ENCODE data around the gene DGKZ.

The DGKZ gene

GRCh38 chr11:46426233-46426991 lies 79.1 kb downstream of the DGKZ start:
- no peak for DNase-seq (ENCODE audit: low read depth)
- no peak overlapping the region for H3K4me3 ChIP-seq (ENCODE audit: low read depth, low read length)
- no peak for TF ChIP-seq CTCF (IDR thresholded peaks at IDR 0.05; ENCODE audit: low read depth, low read length, missing control alignments)

- TF ChIP-seq CTCF (IDR thresholded peaks at IDR 0.05; ENCODE audit: low read depth, low read length, missing control alignments): no peak
- no peak for DNase-seq (ENCODE audit: low read depth)
- H3K4me3 ChIP-seq (ENCODE audit: low read depth, low read length): no peak overlapping the region
These were observed 80.1 kb downstream of the DGKZ start for GRCh38 chr11:46427364-46427763.

- no peak for DNase-seq (ENCODE audit: low read depth)
- no peak for TF ChIP-seq CTCF (IDR thresholded peaks at IDR 0.05; ENCODE audit: low read depth, low read length, missing control alignments)
- H3K4me3 ChIP-seq (ENCODE audit: low read depth, low read length): no peak overlapping the region
These were observed 82.5 kb downstream of the DGKZ start for GRCh38 chr11:46429717-46430116.
